Liver (tissue), 9 donors: ENCODE results near the gene SCO2. TPM values are rescaled to one million over a fixed set of nuclear protein-coding genes. Genes with fewer than 3 reads are reported as not detected.
A peak's percentile ranks its signal among the peaks of the same experiment; 100 is the strongest.

Experiments
- DNase-seq: peaks from one replicate; pipeline ENCODE4 v3.0.0-alpha.2; 2017; ENCODE audit warnings: low spot score
- H3K27ac ChIP-seq, 2 donors: one replicate each; pipeline ENCODE4 v1.7.0; 2013; ENCODE audit warnings: inconsistent platforms in 2 of 2, low read length in 2 of 2, control low read depth in 1 of 2, low read depth in 1 of 2, mild to moderate bottlenecking in 1 of 2
- H3K27me3 ChIP-seq, 4 donors: one replicate each; pipeline versions ENCODE4 v1.6.1 to v1.7.0; 2013; ENCODE audit warnings: low read length in 3 of 4, inconsistent platforms in 1 of 4, mild to moderate bottlenecking in 1 of 4, moderate library complexity in 1 of 4; ENCODE audit not compliant: control insufficient read depth in 4 of 4, insufficient read depth in 4 of 4
- H3K36me3 ChIP-seq, 4 donors: one replicate each; pipeline versions ENCODE4 v1.6.1 to v1.7.0; 2013; ENCODE audit warnings: low read length in 3 of 4, mild to moderate bottlenecking in 3 of 4, low read depth in 1 of 4, moderate library complexity in 1 of 4; ENCODE audit not compliant: control insufficient read depth in 4 of 4, insufficient read depth in 3 of 4
- H3K4me1 ChIP-seq, 4 donors: one replicate each; pipeline versions ENCODE4 v1.6.1 to v1.7.0; 2013; ENCODE audit warnings: low read length in 3 of 4, mild to moderate bottlenecking in 3 of 4, moderate library complexity in 1 of 4; ENCODE audit not compliant: control insufficient read depth in 4 of 4, insufficient read depth in 4 of 4
- H3K4me3 ChIP-seq, 3 donors: one replicate each; pipeline versions ENCODE4 v1.6.1 to v1.7.0; 2013; ENCODE audit warnings: low read length in 3 of 3, control low read depth in 1 of 3, low read depth in 1 of 3, mild to moderate bottlenecking in 1 of 3
- H3K9ac ChIP-seq, 2 donors: one replicate each; pipeline ENCODE4 v1.7.0; 2013; ENCODE audit warnings: low read length in 2 of 2, mild to moderate bottlenecking in 2 of 2, moderate library complexity in 2 of 2, control low read depth in 1 of 2, low read depth in 1 of 2
- H3K9me3 ChIP-seq, 4 donors: one replicate each; pipeline versions ENCODE4 v1.6.1 to v1.7.0; 2013; ENCODE audit warnings: low read length in 3 of 4; ENCODE audit not compliant: control insufficient read depth in 4 of 4
- EGR1 ChIP-seq, 2 donors: IDR thresholded peaks; 2 replicates each; pipeline ENCODE4 v1.6.1; 2016 to 2018; ENCODE audit warnings: antibody characterized with exemption in 2 of 2, low read depth in 2 of 2
- FOXA1 ChIP-seq: IDR thresholded peaks from 2 replicates; pipeline ENCODE4 v1.6.1; 2016; ENCODE audit warnings: antibody characterized with exemption
- FOXA2 ChIP-seq: IDR thresholded peaks from 2 replicates; pipeline ENCODE4 v1.6.1; 2016; ENCODE audit warnings: antibody characterized with exemption
- GABPA ChIP-seq, 2 donors: IDR thresholded peaks in 1 of 2; conservative IDR thresholded peaks in 1 of 2; 2 replicates each; pipeline ENCODE4 v1.6.1; 2016; ENCODE audit warnings: antibody characterized with exemption in 2 of 2, mild to moderate bottlenecking in 1 of 2, moderate library complexity in 1 of 2
- HNF4A ChIP-seq, 2 donors: conservative IDR thresholded peaks; 2 replicates each; pipeline ENCODE4 v1.6.1; 2016; ENCODE audit warnings: antibody characterized with exemption in 2 of 2, mild to moderate bottlenecking in 2 of 2
- HNF4G ChIP-seq: IDR thresholded peaks from 2 replicates; pipeline ENCODE4 v1.6.1; 2016; ENCODE audit warnings: antibody characterized with exemption
- JUND ChIP-seq, 2 donors: IDR thresholded peaks; 2 replicates each; pipeline ENCODE4 v1.6.1; 2016; ENCODE audit warnings: antibody characterized with exemption in 2 of 2
- NR2F2 ChIP-seq: IDR thresholded peaks from 2 replicates; pipeline ENCODE4 v1.6.1; 2016; ENCODE audit warnings: antibody characterized with exemption
- RAD21 ChIP-seq, 2 donors: IDR thresholded peaks; 2 replicates each; pipeline ENCODE4 v1.6.1; 2016; ENCODE audit warnings: antibody characterized with exemption in 2 of 2, mild to moderate bottlenecking in 2 of 2
- REST ChIP-seq: IDR thresholded peaks from 2 replicates; pipeline ENCODE4 v1.6.1; 2016; ENCODE audit warnings: antibody characterized with exemption, mild to moderate bottlenecking
- RXRA ChIP-seq, 2 donors: IDR thresholded peaks; 2 replicates each; pipeline ENCODE4 v1.6.1; 2017 to 2018; ENCODE audit warnings: antibody characterized with exemption in 2 of 2, mild to moderate bottlenecking in 1 of 2
- SP1 ChIP-seq: IDR thresholded peaks from 2 replicates; pipeline ENCODE4 v1.6.1; 2018; ENCODE audit warnings: antibody characterized with exemption, mild to moderate bottlenecking
- YY1 ChIP-seq: IDR thresholded peaks from 2 replicates; pipeline ENCODE4 v1.6.1; 2016; ENCODE audit warnings: antibody characterized with exemption, mild to moderate bottlenecking
- ZBTB33 ChIP-seq: IDR thresholded peaks from 2 replicates; pipeline ENCODE4 v1.6.1; 2016; ENCODE audit warnings: antibody characterized with exemption
- WGBS: extraction: QIAGEN DNeasy Blood & Tissue Kit; methylation state at CpG from one replicate; pipeline ENCODE4 v1.1.7; 2013; 5-methylcytosine and 5-hydroxymethylcytosine counted together
- polyA plus RNA-seq, 2 donors: library from polyadenylated mRNA; stranded (reverse) in 1 of 2; unstranded in 1 of 2; fragments of 200-250 nt in 1 of 2; fragments of >200 nt in 1 of 2; fragmentation: Nextera tagmentation in 1 of 2; extraction: Ambion mirVana in 1 of 2; gene quantifications; one replicate each; pipeline versions ENCODE4 v1.2.1 to v1.2.3, GENCODE V29; 2013 to 2015
- total RNA-seq, 2 donors: library from RNA; depleted of rRNA; stranded (reverse); fragments of >200 nt; gene quantifications; one replicate each; pipeline ENCODE4 v1.2.3, GENCODE V29; 2014
- TF ChIP-seq, protein P1 (sequence below): fragments of 150-350 bp; IDR thresholded peaks from 2 replicates; pipeline ENCODE4 v1.5.1; 2017; ENCODE audit warnings: improper control_type of control experiment, low read depth, low read length; ENCODE audit not compliant: missing input control
- TF ChIP-seq, protein P2 (sequence below): IDR thresholded peaks from 2 replicates; pipeline ENCODE4 v1.6.1; 2016; ENCODE audit warnings: antibody characterized with exemption
- TF ChIP-seq, protein P3 (sequence below): IDR thresholded peaks from 2 replicates; pipeline ENCODE4 v1.6.1; 2016; ENCODE audit warnings: antibody characterized with exemption
- donor health status: healthy.
- donor health status: healthy.
- donor health status: healthy.
- donor health status: healthy.
- donor health status: healthy.

SCO2 gene
- total and polyA plus RNA-seq, 4 donors = 1.4 to 2.9 (median 1.8) TPM

- no peak overlapping the region for H3K4me3 ChIP-seq
- no peaks in the 10 kb centered on the region for H3K27me3 ChIP-seq
- H3K9ac ChIP-seq = peak overlapping the region in 1 of 2 donors; percentile 99
- WGBS = 84% methylated on average over 10 of the region's 10 CpGs
- H3K9me3 ChIP-seq = no peaks in the 10 kb centered on the region
- no peak for DNase-seq
- H3K27ac ChIP-seq = peak overlapping the region; percentile 96 to 100
- TF ChIP-seq EGR1 (IDR thresholded peaks at IDR 0.05; ENCODE audit: low read depth in 2 of 2) (no peak), SP1 (no peak), RXRA (IDR thresholded peaks at IDR 0.05) (no peak), ZBTB33 (no peak), HNF4A (conservative IDR thresholded peaks at IDR 0.05) (no peak), RAD21 (IDR thresholded peaks at IDR 0.05) (no peak), HNF4G (no peak), REST (no peak), FOXA1 (no peak), FOXA2 (no peak), YY1 (no peak), GABPA (IDR thresholded peaks at IDR 0.05 in 1 of 2, conservative IDR thresholded peaks at IDR 0.05 in 1 of 2) (no peak)
- TF ChIP-seq, protein P1, sequence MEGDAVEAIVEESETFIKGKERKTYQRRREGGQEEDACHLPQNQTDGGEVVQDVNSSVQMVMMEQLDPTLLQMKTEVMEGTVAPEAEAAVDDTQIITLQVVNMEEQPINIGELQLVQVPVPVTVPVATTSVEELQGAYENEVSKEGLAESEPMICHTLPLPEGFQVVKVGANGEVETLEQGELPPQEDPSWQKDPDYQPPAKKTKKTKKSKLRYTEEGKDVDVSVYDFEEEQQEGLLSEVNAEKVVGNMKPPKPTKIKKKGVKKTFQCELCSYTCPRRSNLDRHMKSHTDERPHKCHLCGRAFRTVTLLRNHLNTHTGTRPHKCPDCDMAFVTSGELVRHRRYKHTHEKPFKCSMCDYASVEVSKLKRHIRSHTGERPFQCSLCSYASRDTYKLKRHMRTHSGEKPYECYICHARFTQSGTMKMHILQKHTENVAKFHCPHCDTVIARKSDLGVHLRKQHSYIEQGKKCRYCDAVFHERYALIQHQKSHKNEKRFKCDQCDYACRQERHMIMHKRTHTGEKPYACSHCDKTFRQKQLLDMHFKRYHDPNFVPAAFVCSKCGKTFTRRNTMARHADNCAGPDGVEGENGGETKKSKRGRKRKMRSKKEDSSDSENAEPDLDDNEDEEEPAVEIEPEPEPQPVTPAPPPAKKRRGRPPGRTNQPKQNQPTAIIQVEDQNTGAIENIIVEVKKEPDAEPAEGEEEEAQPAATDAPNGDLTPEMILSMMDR = no peak
- TF ChIP-seq, protein P2, sequence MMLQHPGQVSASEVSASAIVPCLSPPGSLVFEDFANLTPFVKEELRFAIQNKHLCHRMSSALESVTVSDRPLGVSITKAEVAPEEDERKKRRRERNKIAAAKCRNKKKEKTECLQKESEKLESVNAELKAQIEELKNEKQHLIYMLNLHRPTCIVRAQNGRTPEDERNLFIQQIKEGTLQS = no peak
- peaks cover 0 to 18% (median 5%) of the 10 kb centered on the region in 4 donors for H3K4me1 ChIP-seq
- H3K36me3 ChIP-seq = no peaks in the 10 kb centered on the region
Observed at GRCh38 chr22:50540381-50540780, 15.0 kb upstream of the SCO2 start.

GRCh38 chr22:50537765-50538164, 12.4 kb upstream of the SCO2 start:
- Histone ChIP-seq H3K4me1 (peaks cover 0 to 14% (median 7%) of the 10 kb centered on the region in 4 donors), H3K9ac (no peak overlapping the region)
- no peak for DNase-seq
- TF ChIP-seq FOXA1 = no peak
- TF ChIP-seq SP1 = no peak
- TF ChIP-seq, protein P3, sequence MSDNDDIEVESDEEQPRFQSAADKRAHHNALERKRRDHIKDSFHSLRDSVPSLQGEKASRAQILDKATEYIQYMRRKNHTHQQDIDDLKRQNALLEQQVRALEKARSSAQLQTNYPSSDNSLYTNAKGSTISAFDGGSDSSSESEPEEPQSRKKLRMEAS = no peak
- TF ChIP-seq HNF4G = no peak
- TF ChIP-seq REST = no peak
- TF ChIP-seq RAD21 (IDR thresholded peaks at IDR 0.05) = no peak
- TF ChIP-seq, protein P2 = no peak
- no peak for TF ChIP-seq HNF4A (conservative IDR thresholded peaks at IDR 0.05)
- no peak for TF ChIP-seq FOXA2
- no peak for TF ChIP-seq ZBTB33
- no peak for TF ChIP-seq JUND (IDR thresholded peaks at IDR 0.05)
- TF ChIP-seq EGR1 (IDR thresholded peaks at IDR 0.05; ENCODE audit: low read depth in 2 of 2) = no peak
- no peak for TF ChIP-seq NR2F2
- no peak for TF ChIP-seq YY1
- TF ChIP-seq RXRA (IDR thresholded peaks at IDR 0.05) = no peak

More at GRCh38 chr22:50537765-50538164, 12.4 kb upstream of the SCO2 start:
- no peaks in the 10 kb centered on the region for H3K27me3 ChIP-seq
- H3K36me3 ChIP-seq = no peaks in the 10 kb centered on the region
- H3K9me3 ChIP-seq = no peaks in the 10 kb centered on the region
- H3K4me3 ChIP-seq = no peak overlapping the region
- H3K27ac ChIP-seq = peak overlapping the region; percentile 87 to 100
- 95% methylated on average over 13 of the region's 13 CpGs for WGBS
